HL-60/S4 treated with retinoic acid at 250 ng/mL for 4 days and 3 days (cell line): Measurements from ENCODE around the gene MYDGF.

Experiments used
- in situ Hi-C: fragments of 300-500 bp; cut with MboI; formaldehyde crosslinking; loops from 2 replicates; pipeline ENCODE4 v1.7.0; 2022; ENCODE audit warnings: low sequenced_read_pairs

Gene MYDGF

GRCh38 chr19:4676955-4677731 is 7.0 kb upstream of the MYDGF start:
- in situ Hi-C loops, result no loop called here

DNA sequence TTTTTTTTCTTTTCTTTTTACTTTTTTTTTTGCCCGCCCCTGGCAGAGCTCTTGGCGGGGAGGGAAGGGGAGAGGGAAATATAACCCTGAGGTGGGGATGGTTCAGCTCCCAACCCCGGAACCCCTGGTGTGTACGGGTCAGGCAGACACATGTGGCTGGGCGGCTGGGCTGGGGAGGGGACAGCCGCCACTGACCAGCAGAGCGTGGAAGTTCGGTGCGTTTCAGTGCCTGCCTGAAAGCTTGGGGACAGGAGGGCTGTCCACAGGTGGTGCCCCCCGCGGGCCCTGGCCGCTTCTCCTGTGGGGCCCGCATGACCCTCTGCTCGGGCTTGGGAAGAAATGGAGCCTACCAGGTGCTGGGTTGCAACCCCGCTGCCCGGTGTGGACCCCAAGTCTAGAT is 5.2 kb upstream of the MYDGF start:
- in situ Hi-C loops, result no loop called here

DNA sequence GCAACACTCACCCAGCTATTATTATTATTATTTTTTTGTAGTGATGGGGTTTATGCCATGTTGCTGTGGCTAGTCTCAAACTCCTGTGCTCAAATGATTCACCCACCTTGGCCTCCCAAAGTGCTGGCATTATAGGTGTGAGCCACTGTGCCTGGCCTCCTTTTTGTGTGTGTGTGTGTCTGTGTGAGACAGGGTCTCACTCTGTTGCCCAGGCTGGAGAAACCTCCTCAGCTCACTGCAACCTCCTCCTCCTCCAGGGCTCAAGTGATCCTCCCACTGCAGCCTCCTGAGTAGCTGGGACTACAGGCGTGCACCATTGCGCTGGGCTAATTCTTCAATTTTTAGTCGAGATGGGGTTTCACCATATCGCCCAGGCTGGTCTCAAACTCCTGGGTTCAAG is 3.6 kb upstream of the MYDGF start:
- in situ Hi-C loops, result no loop called here

DNA sequence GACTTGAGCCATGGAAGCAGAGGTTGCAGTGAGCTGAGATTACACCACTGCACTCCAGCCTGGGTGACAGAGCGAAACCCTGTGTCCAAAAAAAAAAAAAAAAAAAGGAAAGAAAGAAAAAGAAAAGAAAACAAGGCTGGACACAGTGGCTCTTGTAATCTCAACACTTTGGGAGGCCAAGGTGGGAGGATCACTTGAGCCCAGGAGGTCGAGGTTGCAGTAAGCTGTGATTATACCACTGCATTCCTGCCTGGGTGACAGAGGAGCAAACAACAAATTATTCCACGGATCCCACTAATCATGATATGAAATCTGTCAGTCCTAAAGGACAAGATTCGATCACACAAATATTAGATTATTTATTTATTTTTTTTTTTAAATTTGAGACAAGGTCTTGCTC is 3.1 kb upstream of the MYDGF start:
- in situ Hi-C loops, result no loop called here

DNA sequence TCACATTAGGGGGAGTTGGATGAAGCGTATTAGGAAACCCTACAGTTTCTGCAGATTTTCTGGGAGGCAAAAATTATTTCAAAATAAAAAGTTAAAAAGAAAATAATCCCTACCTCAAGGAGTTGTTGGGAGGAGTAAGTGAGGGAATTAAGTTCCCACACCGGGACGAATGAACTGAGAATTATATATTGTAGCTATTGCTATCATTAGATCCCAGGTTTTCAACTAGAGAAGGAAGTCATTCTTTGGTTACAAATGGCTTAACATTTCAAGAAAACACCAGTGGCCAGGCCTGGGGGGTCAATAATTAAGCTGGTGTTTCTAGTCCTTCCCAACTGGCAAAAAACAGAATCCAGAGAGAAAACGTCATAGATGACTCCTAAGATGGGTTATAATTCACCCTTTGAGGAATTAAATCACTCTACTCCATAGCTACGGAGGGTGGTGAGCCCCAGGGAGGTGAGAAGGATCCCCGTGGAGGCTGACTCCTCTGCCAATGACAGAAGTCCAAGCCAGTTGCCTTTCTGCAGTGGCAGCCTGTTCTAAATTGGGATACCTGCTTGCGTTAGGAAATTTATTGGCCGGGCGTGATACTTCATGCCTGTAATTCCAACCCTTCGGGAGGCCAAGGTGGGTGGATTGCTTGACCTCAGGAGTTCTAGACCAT is 1.2 kb upstream of the MYDGF start:
- in situ Hi-C loops, result no loop called here

- in situ Hi-C loops, result no loop called here
Observed at GRCh38 chr19:4664642-4665041, 5.5 kb downstream of the MYDGF start.

- in situ Hi-C loops, result no loop called here
Observed at GRCh38 chr19:4662812-4663211, 7.3 kb downstream of the MYDGF start.

DNA sequence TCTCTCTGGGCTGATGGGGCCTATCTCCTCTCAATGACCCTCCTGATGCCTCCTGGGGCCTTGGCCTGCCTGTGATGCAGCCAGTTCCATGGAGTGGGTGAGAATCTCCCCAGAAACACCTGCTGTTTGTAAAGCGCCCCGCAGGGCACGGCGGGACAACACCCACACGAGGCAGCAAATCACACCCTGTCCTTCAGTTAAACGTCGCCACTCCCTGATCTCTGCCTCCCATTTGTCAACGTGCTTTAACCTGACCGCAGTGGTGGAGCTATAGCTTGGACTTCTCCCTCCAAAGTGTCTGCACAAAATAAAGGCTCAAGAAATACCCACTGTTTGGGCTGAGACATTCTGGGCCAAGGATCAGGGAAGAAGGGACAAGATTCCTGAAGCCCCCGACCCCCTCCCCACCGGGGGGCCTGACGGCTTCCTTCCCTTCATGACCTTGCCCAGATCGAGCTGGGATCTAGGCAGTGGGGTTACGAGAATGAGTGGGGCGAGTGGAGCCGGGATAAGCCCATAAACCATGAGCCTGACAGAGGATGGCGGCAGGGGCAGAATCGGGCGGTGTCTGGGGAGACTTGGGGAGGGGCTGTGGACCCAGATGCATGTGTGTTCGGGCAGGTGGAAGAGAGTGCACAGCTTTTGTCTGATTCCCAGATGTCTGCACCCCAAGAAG is 8.0 kb downstream of the MYDGF start:
- in situ Hi-C loops, result no loop called here

GRCh38 chr19:4660993-4661392 is 9.1 kb downstream of the MYDGF start:
- in situ Hi-C loops, result no loop called here

GRCh38 chr19:4660181-4660791 is 9.9 kb downstream of the MYDGF start:
- in situ Hi-C loops, result no loop called here

- in situ Hi-C loops, result no loop called here
Observed at GRCh38 chr19:4657835-4658234, 12.3 kb downstream of the MYDGF start.

DNA sequence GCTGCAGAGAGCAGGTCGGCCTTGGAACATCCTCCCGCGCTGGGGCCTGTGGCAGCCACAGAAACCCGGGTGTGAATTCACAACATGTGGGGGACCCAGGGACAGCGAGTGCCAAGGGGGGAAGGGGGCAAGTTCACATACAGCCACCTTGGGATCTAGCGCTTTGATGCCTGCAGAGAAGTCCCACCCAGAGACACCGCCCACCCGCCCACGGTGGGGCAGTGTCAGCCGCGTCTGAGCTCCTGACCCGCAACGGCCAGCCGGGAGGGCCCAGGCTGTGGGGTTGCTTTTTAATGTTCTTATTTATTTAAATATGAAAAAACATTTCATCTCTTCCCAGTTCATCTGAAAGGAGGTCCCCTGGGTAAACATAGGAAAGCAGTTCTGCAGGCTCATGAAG is 12.9 kb downstream of the MYDGF start:
- in situ Hi-C loops, result no loop called here

GRCh38 chr19:4656102-4656501 is 14.0 kb downstream of the MYDGF start:
- in situ Hi-C loops, result no loop called here

DNA sequence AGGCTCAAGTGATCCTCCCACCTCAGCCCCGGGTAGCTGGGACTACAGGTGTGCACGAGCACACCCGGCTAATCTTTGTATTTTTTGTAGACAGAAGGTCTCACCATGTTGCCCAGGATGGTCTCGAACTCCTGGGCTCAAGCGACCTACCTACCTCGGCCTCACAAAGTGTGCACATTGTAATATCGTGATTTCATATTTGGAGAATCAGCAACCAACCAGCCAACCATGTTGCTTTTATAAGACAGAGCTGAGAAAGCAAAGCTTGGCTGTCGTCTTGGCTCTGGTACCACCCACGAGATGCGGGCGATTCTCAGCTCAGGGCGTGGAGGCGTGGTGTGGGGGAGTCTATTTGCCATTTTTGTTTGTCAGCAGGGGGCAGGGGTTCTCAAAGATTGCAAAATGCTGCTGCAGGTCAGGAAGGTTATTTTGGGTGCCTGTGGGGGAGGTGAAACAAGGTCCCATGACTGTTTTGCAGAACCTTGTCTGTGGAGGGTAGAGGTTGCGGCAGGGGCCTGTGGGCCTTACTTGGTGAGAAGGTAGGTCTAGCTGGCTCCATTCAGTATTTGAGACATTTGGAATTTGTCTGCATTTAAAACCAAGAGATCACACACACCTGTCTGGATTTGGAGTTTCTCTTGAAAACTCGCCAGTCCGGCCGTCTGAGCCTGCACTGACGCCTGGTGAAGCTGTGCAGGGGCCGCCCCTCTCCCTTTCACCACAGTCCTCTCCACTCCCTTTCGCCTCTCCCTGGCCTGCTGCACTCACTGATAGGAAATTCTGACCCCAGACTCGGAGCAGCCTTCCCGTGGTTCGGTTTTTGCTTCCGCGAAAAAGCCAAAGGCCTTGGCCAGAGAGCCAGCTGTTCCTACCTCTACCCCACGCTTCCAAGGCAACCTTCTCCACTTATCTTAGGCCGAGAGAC is 15.4 kb downstream of the MYDGF start:
- in situ Hi-C loops, result no loop called here

- in situ Hi-C loops, result no loop called here
Observed at GRCh38 chr19:4653793-4654436, 16.2 kb downstream of the MYDGF start.

GRCh38 chr19:4652075-4652474 is 18.1 kb downstream of the MYDGF start:
- in situ Hi-C loops, result no loop called here

- in situ Hi-C loops, result no loop called here
Observed at GRCh38 chr19:4650159-4650558, 20.0 kb downstream of the MYDGF start.

DNA sequence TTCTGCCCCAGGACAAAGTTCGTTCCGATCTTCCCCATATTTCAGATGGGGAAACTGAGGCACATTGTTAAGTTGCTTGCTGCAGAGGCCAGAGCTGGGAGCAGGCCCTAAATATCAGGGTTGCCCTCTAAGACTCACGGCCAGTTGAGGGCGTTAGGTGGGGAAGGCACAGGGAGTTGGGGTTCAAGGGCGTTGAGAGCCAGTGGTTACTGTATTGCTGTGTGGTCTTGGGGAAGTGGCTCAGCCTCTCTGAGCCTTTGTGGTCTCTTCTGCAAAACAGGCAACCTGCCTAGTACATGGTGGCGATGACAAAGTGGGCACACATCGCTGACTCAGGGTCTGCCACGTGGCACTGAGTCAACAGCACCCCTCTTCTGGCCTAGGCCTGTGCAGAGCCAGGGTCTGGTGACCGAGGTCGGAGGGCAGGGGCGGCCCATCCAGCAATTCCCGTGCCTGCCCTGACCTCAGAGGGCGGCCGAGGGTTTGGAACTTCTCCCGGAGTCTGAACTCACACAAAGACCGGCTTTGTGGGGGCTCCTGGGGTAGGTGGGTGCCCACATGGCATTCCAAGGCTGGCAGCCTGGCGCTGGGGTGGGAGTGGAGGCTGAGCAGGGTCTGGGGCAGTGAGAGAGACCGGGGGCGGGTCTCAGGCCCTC is 20.6 kb downstream of the MYDGF start:
- in situ Hi-C loops, result no loop called here
